ENCODE results near the gene WDR19.
"Not testable (repeated sequence)": the region's sequence is repeated elsewhere in the genome, so short reads cannot be mapped to it uniquely, and the experiment has no call there.

The WDR19 gene

DNA sequence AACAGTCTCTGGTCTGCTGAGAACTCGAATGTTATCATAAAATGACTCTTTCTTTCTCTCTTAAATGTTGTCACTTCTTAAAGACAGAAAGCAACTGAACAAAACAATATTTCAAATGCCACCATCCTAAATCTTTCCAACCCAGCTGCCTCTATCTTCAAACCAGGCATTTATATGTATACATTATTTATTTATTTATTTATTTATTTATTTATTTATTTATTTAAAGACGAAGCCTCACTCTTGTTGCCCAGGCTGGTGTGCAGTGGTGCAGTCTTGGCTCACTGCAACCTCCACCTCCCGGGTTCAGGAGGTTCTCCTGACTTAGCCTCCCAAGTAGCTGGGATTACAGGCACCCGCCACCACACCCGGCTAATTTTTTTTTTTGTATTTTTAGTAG is 110.1 kb downstream of the WDR19 start:
- not testable (repeated sequence) for H3K79me2 ChIP-seq (ENCODE audit: control insufficient read depth, insufficient read depth, low read length, unreplicated experiment); H3K4me1 ChIP-seq (ENCODE audit: control insufficient read depth, insufficient read depth, low read length, unreplicated experiment); H3K27me3 ChIP-seq (ENCODE audit: insufficient read depth, low read length); H3K27ac ChIP-seq (ENCODE audit: low read depth, low read length); H3K4me3 ChIP-seq (ENCODE audit: low read depth, low read length); H2AFZ ChIP-seq (ENCODE audit: low read length, unreplicated experiment)
- H3K36me3 ChIP-seq (ENCODE audit: insufficient read depth, low read length): peaks cover 44% of the 10 kb centered on the region

DNA sequence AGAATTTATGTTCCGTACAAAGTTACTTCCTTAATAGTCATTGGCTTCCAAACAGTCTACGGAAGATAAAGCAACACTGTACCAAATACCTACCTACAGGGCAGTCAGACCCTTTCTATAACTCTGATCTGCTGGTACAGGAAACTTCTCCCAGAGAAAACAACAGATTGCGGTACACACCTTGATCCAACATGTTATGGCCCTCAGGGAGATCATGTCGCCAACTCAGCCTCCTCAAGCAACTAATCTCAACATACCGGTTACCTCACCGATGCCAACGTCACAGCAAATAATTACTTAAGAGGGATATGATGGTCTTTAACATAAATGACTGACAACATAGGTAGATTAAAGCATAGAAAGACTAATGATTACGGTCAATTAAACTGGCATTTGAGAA is 113.5 kb downstream of the WDR19 start:
- Histone ChIP-seq H2AFZ (ENCODE audit: low read length, unreplicated experiment) (no peak overlapping the region), H3K79me2 (ENCODE audit: control insufficient read depth, insufficient read depth, low read length, unreplicated experiment) (no peaks in the 10 kb centered on the region), H3K27ac (ENCODE audit: low read depth, low read length) (no peak overlapping the region), H3K36me3 (ENCODE audit: insufficient read depth, low read length) (peaks cover 61% of the 10 kb centered on the region), H3K4me1 (ENCODE audit: control insufficient read depth, insufficient read depth, low read length, unreplicated experiment) (no peaks in the 10 kb centered on the region), H3K27me3 (ENCODE audit: insufficient read depth, low read length) (no peaks in the 10 kb centered on the region), H3K4me3 (ENCODE audit: low read depth, low read length) (no peak overlapping the region)

DNA sequence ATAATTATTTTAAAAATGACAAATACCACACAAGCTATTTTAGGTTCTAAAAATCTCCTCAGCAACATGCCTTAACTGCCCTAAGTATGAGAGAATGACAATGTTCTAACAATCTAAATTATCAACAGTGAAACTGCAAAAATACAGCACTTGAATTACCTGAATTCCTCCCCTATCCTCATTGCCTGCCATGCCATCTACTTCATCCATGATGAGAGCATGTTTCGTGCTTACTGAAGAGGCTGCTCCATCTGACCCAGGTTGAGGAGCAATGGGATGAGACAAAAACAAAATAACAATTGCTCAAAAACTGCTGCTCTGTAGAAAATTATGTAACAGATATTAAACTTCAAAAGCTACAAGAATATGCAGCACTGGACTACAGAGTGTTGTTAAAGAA is 120.6 kb downstream of the WDR19 start:
- no peak overlapping the region for H3K27ac ChIP-seq (ENCODE audit: low read depth, low read length)
- peaks cover 44% of the 10 kb centered on the region for H3K36me3 ChIP-seq (ENCODE audit: insufficient read depth, low read length)

DNA sequence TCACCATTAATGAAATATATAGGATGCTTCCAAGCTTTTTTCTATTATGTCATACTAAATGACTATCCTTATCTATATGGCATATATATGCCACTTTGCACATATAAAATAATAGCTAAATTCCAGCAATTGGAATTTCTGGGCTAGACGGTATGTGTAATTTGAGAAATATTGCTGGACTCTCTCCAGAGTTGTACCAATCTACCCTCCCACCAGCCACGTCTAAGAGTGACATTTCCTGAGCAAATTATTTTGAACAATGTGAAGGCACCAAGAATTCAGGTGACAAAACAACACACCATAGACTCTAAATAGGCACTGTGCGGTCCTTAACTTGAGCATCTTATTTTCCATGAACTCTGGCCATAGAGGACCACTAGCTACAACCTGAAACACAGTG is 121.5 kb downstream of the WDR19 start:
- peaks cover 9% of the 10 kb centered on the region for H3K4me1 ChIP-seq (ENCODE audit: control insufficient read depth, insufficient read depth, low read length, unreplicated experiment)
- H3K4me3 ChIP-seq (ENCODE audit: low read depth, low read length): no peak overlapping the region
- H2AFZ ChIP-seq (ENCODE audit: low read length, unreplicated experiment): no peak overlapping the region
- peaks cover 43% of the 10 kb centered on the region for H3K36me3 ChIP-seq (ENCODE audit: insufficient read depth, low read length)
- H3K27me3 ChIP-seq (ENCODE audit: insufficient read depth, low read length): no peaks in the 10 kb centered on the region
- H3K79me2 ChIP-seq (ENCODE audit: control insufficient read depth, insufficient read depth, low read length, unreplicated experiment): no peaks in the 10 kb centered on the region
- H3K27ac ChIP-seq (ENCODE audit: low read depth, low read length): no peak overlapping the region

More for the DNA sequence above, 120.6 kb downstream of the WDR19 start:
- Histone ChIP-seq H3K4me3 (ENCODE audit: low read depth, low read length) (no peak overlapping the region), H3K27me3 (ENCODE audit: insufficient read depth, low read length) (no peaks in the 10 kb centered on the region), H2AFZ (ENCODE audit: low read length, unreplicated experiment) (no peak overlapping the region), H3K4me1 (ENCODE audit: control insufficient read depth, insufficient read depth, low read length, unreplicated experiment) (peaks cover 9% of the 10 kb centered on the region), H3K79me2 (ENCODE audit: control insufficient read depth, insufficient read depth, low read length, unreplicated experiment) (no peaks in the 10 kb centered on the region)

DNA sequence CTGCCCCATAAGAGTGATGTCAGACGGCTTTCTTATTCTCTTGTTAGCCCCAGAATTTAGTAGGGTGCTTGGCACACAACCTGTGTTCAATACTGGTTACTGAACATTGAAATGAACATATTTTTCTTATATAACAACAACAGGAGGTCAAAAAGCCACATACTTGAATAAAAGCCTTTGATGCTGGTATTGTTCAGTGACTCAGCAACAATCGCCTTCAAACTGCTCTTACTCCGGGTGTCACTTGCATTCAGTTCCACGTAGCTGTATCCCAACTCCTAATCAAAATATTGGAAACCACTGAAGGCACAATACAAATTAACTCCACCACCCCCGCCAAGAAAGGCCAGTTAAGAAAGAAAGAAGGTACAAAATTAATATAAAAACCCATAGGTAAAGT is 122.3 kb downstream of the WDR19 start:
- Histone ChIP-seq H3K4me3 (ENCODE audit: low read depth, low read length) (no peak overlapping the region), H3K27me3 (ENCODE audit: insufficient read depth, low read length) (no peaks in the 10 kb centered on the region), H3K36me3 (ENCODE audit: insufficient read depth, low read length) (peaks cover 48% of the 10 kb centered on the region), H3K27ac (ENCODE audit: low read depth, low read length) (no peak overlapping the region), H3K4me1 (ENCODE audit: control insufficient read depth, insufficient read depth, low read length, unreplicated experiment) (peaks cover 9% of the 10 kb centered on the region), H2AFZ (ENCODE audit: low read length, unreplicated experiment) (no peak overlapping the region), H3K79me2 (ENCODE audit: control insufficient read depth, insufficient read depth, low read length, unreplicated experiment) (no peaks in the 10 kb centered on the region)

DNA sequence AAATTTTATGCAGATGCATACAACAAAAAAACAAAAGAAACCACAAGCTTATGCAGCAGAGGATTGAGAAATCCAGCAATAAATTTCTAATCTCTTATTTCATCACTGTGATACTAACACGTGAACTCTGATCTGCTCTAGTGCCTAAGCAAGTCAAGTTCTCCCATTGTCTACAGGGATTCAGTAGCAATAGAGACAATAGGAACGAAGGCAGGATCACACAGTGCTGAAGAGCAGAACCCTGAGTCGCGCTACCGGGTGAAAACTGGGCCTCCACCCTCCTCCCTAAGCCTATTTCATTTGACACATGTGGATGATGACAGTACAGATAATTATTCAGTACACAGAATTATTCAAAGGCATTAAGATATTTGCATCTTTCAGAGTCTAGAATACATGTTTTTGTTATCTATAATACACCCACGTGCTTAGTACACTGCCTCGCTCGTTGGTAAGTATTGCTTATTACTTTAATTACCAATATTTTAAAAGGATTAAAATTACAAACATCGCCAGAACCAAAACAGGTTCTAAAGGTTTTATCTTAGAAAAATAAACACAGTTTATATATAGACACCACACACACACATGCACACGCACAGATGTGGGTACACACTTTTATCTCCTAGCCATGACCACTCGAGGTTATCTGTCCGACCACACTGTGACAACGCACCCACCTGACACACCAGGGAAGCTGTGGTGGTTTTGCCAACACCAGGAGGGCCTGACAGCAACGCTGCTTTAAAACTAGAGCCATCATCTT is 123.8 kb downstream of the WDR19 start:
- Histone ChIP-seq H3K4me3 (ENCODE audit: low read depth, low read length) (no peak overlapping the region), H3K79me2 (ENCODE audit: control insufficient read depth, insufficient read depth, low read length, unreplicated experiment) (no peaks in the 10 kb centered on the region), H3K27me3 (ENCODE audit: insufficient read depth, low read length) (no peaks in the 10 kb centered on the region), H3K27ac (ENCODE audit: low read depth, low read length) (no peak overlapping the region), H3K4me1 (ENCODE audit: control insufficient read depth, insufficient read depth, low read length, unreplicated experiment) (peaks cover 9% of the 10 kb centered on the region), H2AFZ (ENCODE audit: low read length, unreplicated experiment) (no peak overlapping the region), H3K36me3 (ENCODE audit: insufficient read depth, low read length) (peaks cover 43% of the 10 kb centered on the region)

DNA sequence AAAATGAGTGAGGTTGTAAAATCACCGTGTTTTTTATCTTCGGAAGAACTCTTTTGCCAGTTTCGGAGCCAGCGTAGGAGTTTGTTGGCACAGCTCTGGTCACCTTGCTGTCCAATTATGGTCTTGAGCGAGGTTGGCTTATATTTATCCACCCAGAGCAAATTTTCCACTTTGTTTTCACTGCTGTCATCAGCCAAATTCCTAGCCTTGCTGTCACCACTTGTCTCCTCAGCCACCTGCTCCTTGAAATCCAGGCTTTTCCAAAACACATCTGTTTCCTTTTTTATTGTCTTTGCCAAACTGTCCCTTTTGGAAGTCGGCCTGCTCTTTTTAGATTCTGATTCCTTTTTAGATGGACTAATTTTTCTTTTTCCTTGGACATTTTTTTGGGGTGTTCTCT is 126.3 kb downstream of the WDR19 start:
- Histone ChIP-seq H3K36me3 (ENCODE audit: insufficient read depth, low read length) (peaks cover 44% of the 10 kb centered on the region), H3K27me3 (ENCODE audit: insufficient read depth, low read length) (no peaks in the 10 kb centered on the region), H3K27ac (ENCODE audit: low read depth, low read length) (no peak overlapping the region), H2AFZ (ENCODE audit: low read length, unreplicated experiment) (no peak overlapping the region), H3K4me1 (ENCODE audit: control insufficient read depth, insufficient read depth, low read length, unreplicated experiment) (peaks cover 9% of the 10 kb centered on the region), H3K4me3 (ENCODE audit: low read depth, low read length) (no peak overlapping the region), H3K79me2 (ENCODE audit: control insufficient read depth, insufficient read depth, low read length, unreplicated experiment) (no peaks in the 10 kb centered on the region)

DNA sequence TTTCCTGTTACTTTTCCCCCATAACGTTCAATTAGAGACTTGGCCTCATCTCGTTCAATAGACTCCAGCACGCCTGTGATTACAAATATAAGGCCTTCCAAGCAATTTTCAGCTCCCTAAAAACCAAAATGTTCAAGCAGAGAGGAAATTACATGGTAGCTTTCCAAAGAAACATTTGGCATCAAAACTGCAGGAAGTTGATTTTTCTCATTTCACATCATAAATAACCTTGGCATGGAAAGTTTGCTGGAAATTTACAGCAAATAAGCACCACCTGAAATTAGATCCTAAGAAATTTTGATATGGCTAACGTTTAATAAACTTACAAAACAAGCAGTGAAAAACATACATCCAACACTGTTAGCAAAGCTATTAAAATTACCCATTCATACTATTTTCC is 130.5 kb downstream of the WDR19 start:
- Histone ChIP-seq H3K27me3 (ENCODE audit: insufficient read depth, low read length) (no peaks in the 10 kb centered on the region), H3K4me3 (ENCODE audit: low read depth, low read length) (no peak overlapping the region), H3K27ac (ENCODE audit: low read depth, low read length) (no peak overlapping the region), H2AFZ (ENCODE audit: low read length, unreplicated experiment) (no peak overlapping the region), H3K4me1 (ENCODE audit: control insufficient read depth, insufficient read depth, low read length, unreplicated experiment) (no peaks in the 10 kb centered on the region), H3K79me2 (ENCODE audit: control insufficient read depth, insufficient read depth, low read length, unreplicated experiment) (no peaks in the 10 kb centered on the region), H3K36me3 (ENCODE audit: insufficient read depth, low read length) (peaks cover 40% of the 10 kb centered on the region)

DNA sequence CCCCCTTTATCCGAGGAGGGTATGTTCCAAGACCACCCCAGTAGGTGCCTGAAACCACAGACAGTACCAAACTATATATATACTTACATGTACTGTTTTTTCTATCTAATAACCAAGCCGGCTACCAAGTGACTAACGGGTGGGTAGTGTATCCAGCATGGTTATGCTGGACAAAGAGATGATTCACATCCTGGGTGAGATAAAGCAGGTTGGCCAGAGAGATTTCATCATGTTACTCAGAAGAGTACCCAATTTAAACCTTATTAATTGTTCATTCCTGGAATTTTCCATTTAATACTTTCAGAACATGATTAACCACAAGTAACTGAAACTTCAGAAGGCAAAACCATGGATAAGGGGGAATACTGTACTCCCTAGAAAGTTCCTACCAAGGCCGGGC is 137.3 kb downstream of the WDR19 start:
- H2AFZ ChIP-seq (ENCODE audit: low read length, unreplicated experiment): no peak overlapping the region
- H3K4me3 ChIP-seq (ENCODE audit: low read depth, low read length): no peak overlapping the region
- peaks cover 15% of the 10 kb centered on the region for H3K36me3 ChIP-seq (ENCODE audit: insufficient read depth, low read length)
- H3K27me3 ChIP-seq (ENCODE audit: insufficient read depth, low read length): no peaks in the 10 kb centered on the region
- H3K4me1 ChIP-seq (ENCODE audit: control insufficient read depth, insufficient read depth, low read length, unreplicated experiment): peaks cover 25% of the 10 kb centered on the region
- no peaks in the 10 kb centered on the region for H3K79me2 ChIP-seq (ENCODE audit: control insufficient read depth, insufficient read depth, low read length, unreplicated experiment)
- peak overlapping the region; percentile 79 for H3K27ac ChIP-seq (ENCODE audit: low read depth, low read length)

DNA sequence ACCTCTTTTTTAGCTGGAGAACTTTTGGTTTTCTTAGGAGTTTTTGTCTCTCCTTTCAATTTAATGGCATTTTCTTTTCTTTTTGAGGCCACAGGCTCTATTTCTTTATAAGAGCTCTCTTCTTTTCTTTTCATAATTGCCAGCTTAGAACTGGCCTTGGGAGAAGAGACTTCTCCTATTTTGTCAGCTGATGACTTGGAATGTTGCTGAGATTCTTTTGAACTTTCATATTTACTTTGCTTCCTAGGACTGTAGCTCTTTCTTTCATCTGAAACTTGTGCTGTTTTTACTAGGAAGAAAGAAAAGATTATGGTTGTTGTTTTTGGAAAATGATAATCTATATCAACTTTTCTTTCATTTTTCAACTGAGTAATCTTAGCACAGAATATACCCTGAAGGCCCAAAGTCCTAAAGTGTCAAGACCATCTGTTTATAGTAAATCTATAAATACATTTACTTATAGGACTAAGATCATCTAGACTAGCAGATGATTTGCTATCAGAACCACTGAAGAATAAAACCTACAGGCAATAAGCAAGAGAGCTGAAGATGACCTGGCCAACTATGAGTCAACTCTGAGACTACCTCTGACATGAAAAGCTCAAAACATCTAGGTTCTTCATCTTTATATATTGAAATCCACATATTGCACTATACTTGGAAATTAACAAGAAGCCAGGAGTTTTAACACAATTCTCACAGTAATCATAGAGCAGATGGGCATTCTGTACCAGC is 138.2 kb downstream of the WDR19 start:
- Histone ChIP-seq H3K4me3 (ENCODE audit: low read depth, low read length) (no peak overlapping the region), H3K4me1 (ENCODE audit: control insufficient read depth, insufficient read depth, low read length, unreplicated experiment) (peaks cover 25% of the 10 kb centered on the region), H3K27me3 (ENCODE audit: insufficient read depth, low read length) (no peaks in the 10 kb centered on the region), H3K79me2 (ENCODE audit: control insufficient read depth, insufficient read depth, low read length, unreplicated experiment) (no peaks in the 10 kb centered on the region), H2AFZ (ENCODE audit: low read length, unreplicated experiment) (no peak overlapping the region), H3K36me3 (ENCODE audit: insufficient read depth, low read length) (peaks cover 14% of the 10 kb centered on the region), H3K27ac (ENCODE audit: low read depth, low read length) (peak overlapping the region; percentile 79)

DNA sequence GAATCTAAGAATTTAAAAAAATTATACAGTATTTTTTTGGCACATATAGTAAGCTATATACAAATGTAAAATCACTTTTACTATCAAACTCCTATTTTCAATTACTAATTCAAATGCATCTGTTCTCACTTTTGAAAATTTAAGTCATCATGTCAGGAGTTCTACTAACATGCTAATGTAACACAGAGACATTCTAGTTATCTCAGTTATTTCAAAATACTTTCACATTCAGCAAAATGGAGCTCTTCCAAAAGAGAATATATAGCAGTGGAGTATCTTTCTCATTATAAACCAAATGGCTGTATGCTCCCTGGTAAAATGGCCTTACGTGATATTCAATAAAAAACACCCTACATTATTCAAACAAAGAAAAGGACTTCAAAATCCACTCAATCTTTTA is 141.5 kb downstream of the WDR19 start:
- Histone ChIP-seq H3K36me3 (ENCODE audit: insufficient read depth, low read length) (peaks cover 23% of the 10 kb centered on the region), H3K27me3 (ENCODE audit: insufficient read depth, low read length) (no peaks in the 10 kb centered on the region), H3K27ac (ENCODE audit: low read depth, low read length) (no peak overlapping the region), H2AFZ (ENCODE audit: low read length, unreplicated experiment) (no peak overlapping the region), H3K4me1 (ENCODE audit: control insufficient read depth, insufficient read depth, low read length, unreplicated experiment) (peaks cover 25% of the 10 kb centered on the region), H3K4me3 (ENCODE audit: low read depth, low read length) (no peak overlapping the region), H3K79me2 (ENCODE audit: control insufficient read depth, insufficient read depth, low read length, unreplicated experiment) (no peaks in the 10 kb centered on the region)

Data from ACC112 (cell line).